GM12872 (cell line): ENCODE measurements around the gene CENPT.

Source experiments
- CTCF ChIP-seq: IDR thresholded peaks from 3 replicates; pipeline ENCODE4 v1.5.1; 2011; ENCODE audit warnings: low read depth, mild to moderate bottlenecking, low read length, moderate library complexity; ENCODE audit not compliant: insufficient read depth

The CENPT gene

GRCh38 chr16:67886387-67886786 lies 38.9 kb upstream of the CENPT start:
- TF ChIP-seq CTCF, result no peak

GRCh38 chr16:67885976-67886375 lies 38.5 kb upstream of the CENPT start:
- no peak for TF ChIP-seq CTCF

DNA sequence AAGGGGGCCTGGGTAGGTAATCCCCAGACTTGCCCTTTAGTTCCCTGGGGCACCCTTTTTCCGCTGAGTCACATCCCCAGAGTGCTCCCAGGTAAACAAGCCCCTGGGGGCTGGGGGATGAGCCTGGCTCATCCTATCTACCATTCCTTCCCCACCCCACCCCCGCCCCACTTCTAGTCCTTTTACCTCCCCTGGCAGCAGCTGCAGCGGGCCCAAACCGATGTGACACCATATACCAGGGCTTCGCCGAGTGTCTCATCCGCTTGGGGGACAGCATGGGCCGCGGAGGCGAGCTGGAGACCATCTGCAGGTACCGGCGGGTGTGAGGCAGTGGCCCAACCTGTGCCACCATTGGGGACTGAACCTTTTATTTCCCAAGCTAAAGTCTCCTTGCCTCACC lies 38.1 kb upstream of the CENPT start:
- TF ChIP-seq CTCF, result no peak

DNA sequence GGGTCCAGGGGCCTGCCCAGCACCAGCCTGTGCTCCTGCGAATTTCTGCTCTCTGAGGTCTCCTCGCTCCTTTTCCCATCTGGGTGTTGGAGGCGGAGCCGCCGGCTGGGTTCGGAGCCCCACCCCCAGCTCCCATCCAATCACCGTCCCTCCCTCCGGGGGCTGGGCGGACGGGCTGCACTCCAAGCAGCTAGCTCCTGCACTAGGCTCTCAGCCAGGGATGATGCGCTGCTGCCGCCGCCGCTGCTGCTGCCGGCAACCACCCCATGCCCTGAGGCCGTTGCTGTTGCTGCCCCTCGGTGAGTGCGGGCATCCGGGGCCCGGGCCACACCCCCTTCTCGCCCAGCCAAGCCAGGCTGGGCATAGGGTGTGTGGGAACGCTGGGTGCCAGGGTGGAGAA lies 37.2 kb upstream of the CENPT start, which contains the start of gene NRN1L:
Gene NRN1L (plus strand): TSS at position 202 of the 400 bp plus-strand sequence. CDS start 19 bp downstream, at position 221.
- no peak for TF ChIP-seq CTCF

DNA sequence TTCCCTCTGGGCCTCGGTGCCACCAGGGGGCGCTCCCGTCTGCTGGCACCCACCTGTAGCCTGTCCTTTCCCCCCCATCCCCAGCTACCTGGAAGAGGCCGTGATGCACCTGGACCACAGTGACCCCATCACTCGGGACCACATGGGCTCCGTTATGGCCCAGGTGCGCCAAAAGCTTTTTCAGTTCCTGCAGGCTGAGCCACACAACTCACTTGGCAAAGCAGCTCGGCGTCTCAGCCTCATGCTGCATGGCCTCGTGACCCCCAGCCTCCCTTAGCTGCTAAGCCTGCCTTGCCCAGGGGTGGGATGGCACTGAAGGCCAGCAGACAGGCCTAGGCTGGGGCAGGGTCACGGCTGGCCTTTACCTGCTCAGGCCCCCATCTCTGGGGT lies 36.4 kb upstream of the CENPT start:
- TF ChIP-seq CTCF, result peak; percentile 94; the same call in 2 of the 3 replicates

- no peak; the same call in 2 of the 3 replicates for TF ChIP-seq CTCF
These were observed 35.8 kb upstream of the CENPT start for GRCh38 chr16:67883146-67883871.

GRCh38 chr16:67882374-67883145 lies 35.1 kb upstream of the CENPT start:
- TF ChIP-seq CTCF, result no peak
